ENCODE measurements around the gene C10orf90.

GRCh38 chr10:126689461-126689994 is 19.0 kb upstream of the C10orf90 start:
- TF ChIP-seq MYC (IDR thresholded peaks at IDR 0.05; ENCODE audit: low read depth, low read length) (no peak), CTCF (IDR thresholded peaks at IDR 0.05; ENCODE audit: extremely low read depth in 1 of 2, insufficient read depth in 1 of 2, low read depth in 1 of 2, low read length in 2 of 2) (no peak), POLR2A (IDR thresholded peaks at IDR 0.05; ENCODE audit: low read depth, low read length) (no peak), POLR2AphosphoS5 (IDR thresholded peaks at IDR 0.05; ENCODE audit: insufficient read depth, low read depth, low read length) (no peak), EZH2 (IDR thresholded peaks at IDR 0.05; ENCODE audit: borderline replicate concordance, low read depth, low read length, severe bottlenecking) (no peak), JUN (IDR thresholded peaks at IDR 0.05; ENCODE audit: borderline replicate concordance, insufficient read depth, insufficient read length, low read depth) (no peak)
- TF ChIP-seq, protein P1, sequence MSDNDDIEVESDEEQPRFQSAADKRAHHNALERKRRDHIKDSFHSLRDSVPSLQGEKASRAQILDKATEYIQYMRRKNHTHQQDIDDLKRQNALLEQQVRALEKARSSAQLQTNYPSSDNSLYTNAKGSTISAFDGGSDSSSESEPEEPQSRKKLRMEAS (IDR thresholded peaks at IDR 0.05; ENCODE audit: insufficient read depth, insufficient read length), result no peak
